ENCODE data around the gene CDCA7L.
A peak's percentile ranks its signal among the peaks of the same experiment; 100 is the strongest.
"Not testable (repeated sequence)": the region's sequence is repeated elsewhere in the genome, so short reads cannot be mapped to it uniquely, and the experiment has no call there.

The CDCA7L gene

GRCh38 chr7:21867226-21867625 lies 78.5 kb downstream of the CDCA7L start:
- DNase-seq (ENCODE audit: insufficient read length, low spot score) (no peak), FAIRE-seq (no peak)
- no peak for TF ChIP-seq POLR2A (IDR thresholded peaks at IDR 0.05; ENCODE audit: low read depth, low read length)

- no peak for DNase-seq (ENCODE audit: insufficient read length, low spot score)
- TF ChIP-seq POLR2A (IDR thresholded peaks at IDR 0.05; ENCODE audit: low read depth, low read length) = no peak
- FAIRE-seq = no peak
Measured at GRCh38 chr7:21866731-21867130, 79.0 kb downstream of the CDCA7L start.

GRCh38 chr7:21865631-21866204 lies 80.0 kb downstream of the CDCA7L start:
- not testable (repeated sequence) for FAIRE-seq; DNase-seq (ENCODE audit: insufficient read length, low spot score)

GRCh38 chr7:21851559-21851967 lies 94.1 kb downstream of the CDCA7L start:
- FAIRE-seq = peak; percentile 36
- DNase-seq (ENCODE audit: insufficient read length, low spot score) = no peak
- TF ChIP-seq POLR2A (IDR thresholded peaks at IDR 0.05; ENCODE audit: low read depth, low read length) = no peak
